ENCODE measurements around the gene CEACAM3.

DNA sequence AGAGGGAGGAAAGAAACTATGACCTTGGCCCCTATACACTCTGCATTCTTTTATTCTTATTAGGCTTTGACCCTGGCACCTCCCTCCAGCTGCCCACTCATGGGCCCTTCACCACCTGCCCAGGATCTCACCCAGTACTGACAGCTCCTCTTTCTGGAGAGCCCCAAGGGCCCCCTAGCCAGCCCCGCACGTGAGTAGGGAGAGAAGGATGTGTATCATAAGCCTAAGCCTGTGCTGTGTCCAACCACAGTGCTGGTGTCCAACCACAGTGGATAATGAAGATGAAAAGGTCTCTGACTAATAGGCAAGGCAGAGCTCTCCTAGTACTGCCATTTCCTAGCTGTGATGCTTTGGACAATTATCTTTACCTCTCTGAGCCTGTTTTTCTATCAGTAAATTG lies 52.7 kb downstream of the CEACAM3 start:
- no peak for TF ChIP-seq CTCF (conservative IDR thresholded peaks at IDR 0.05; ENCODE audit: low read length)
- no peak for TF ChIP-seq EZH2phosphoT487 (IDR thresholded peaks at IDR 0.05; ENCODE audit: borderline replicate concordance)
